DOHH2 (cell line): ENCODE data around the gene LMAN1.

ENCODE experiments used
- H3F3A ChIP-seq: fragments of 200-600 bp; sonication (generic), shearing (Covaris generic); 2 replicates; pipeline ENCODE4 v1.6.0; 2016; ENCODE audit warnings: antibody characterized with exemption, mild to moderate bottlenecking; ENCODE audit not compliant: control insufficient read depth, insufficient read depth
- H3K27ac ChIP-seq: fragments of 200-600 bp; sonication (generic); 2 replicates; pipeline ENCODE4 v1.5.1; 2014; ENCODE audit warnings: low read depth, mild to moderate bottlenecking, low read length, moderate library complexity
- H3K27me3 ChIP-seq: fragments of 200-600 bp; sonication (generic); 2 replicates; pipeline ENCODE4 v1.6.1; 2014; ENCODE audit warnings: mild to moderate bottlenecking, low read length, mixed read lengths; ENCODE audit not compliant: control insufficient read depth
- H3K36me3 ChIP-seq: fragments of 200-600 bp; sonication (generic); 2 replicates; pipeline ENCODE4 v1.6.1; 2014; ENCODE audit warnings: mild to moderate bottlenecking, low read length, moderate library complexity, mixed read lengths; ENCODE audit not compliant: control insufficient read depth
- H3K4me1 ChIP-seq: fragments of 200-600 bp; sonication (generic); 2 replicates; pipeline ENCODE4 v1.6.1; 2014; ENCODE audit warnings: mild to moderate bottlenecking, low read length, mixed read lengths; ENCODE audit not compliant: control insufficient read depth
- H3K4me2 ChIP-seq: fragments of 200-600 bp; sonication (generic); 2 replicates; pipeline ENCODE4 v1.6.0; 2014; ENCODE audit warnings: mild to moderate bottlenecking, low read length, moderate library complexity
- H3K4me3 ChIP-seq: fragments of 200-600 bp; sonication (generic); 2 replicates; pipeline ENCODE4 v1.5.1; 2014; ENCODE audit warnings: mild to moderate bottlenecking, low read length, mixed read lengths
- H3K79me2 ChIP-seq: fragments of 200-600 bp; sonication (generic); 2 replicates; pipeline ENCODE4 v1.6.1; 2014; ENCODE audit warnings: mild to moderate bottlenecking, low read length, mixed read lengths; ENCODE audit not compliant: control insufficient read depth
- H3K9me2 ChIP-seq: fragments of 200-600 bp; sonication (generic); replicated peaks from 2 replicates; pipeline ENCODE4 v1.6.1; 2014; ENCODE audit warnings: mild to moderate bottlenecking, low read length, mixed read lengths; ENCODE audit not compliant: control insufficient read depth
- H3K9me3 ChIP-seq: fragments of 200-600 bp; sonication (generic); 2 replicates; pipeline ENCODE4 v1.6.1; 2014; ENCODE audit warnings: antibody characterized with exemption, low read length, mixed read lengths; ENCODE audit not compliant: control insufficient read depth, insufficient read depth
- H4K20me1 ChIP-seq: fragments of 200-600 bp; sonication (generic); 2 replicates; pipeline ENCODE4 v1.6.0; 2014; ENCODE audit warnings: low read depth, mild to moderate bottlenecking, antibody characterized with exemption, low read length, moderate library complexity; ENCODE audit not compliant: control insufficient read depth, insufficient read depth
- EZH2phosphoT487 ChIP-seq: fragments of 200-600 bp; sonication (generic); IDR thresholded peaks from 2 replicates; pipeline ENCODE4 v1.6.1; 2017; ENCODE audit warnings: borderline replicate concordance, mild to moderate bottlenecking, antibody characterized with exemption, low read length, moderate library complexity, mixed read lengths
- TF ChIP-seq, protein P1 (sequence below): fragments of 200-600 bp; sonication (generic); IDR thresholded peaks from one replicate; pipeline ENCODE4 v1.5.1; 2014; ENCODE audit warnings: antibody characterized with exemption, mild to moderate bottlenecking, low read depth, low read length; ENCODE audit not compliant: poor library complexity, severe bottlenecking

Gene LMAN1

GRCh38 chr18:59323931-59324622, 35.0 kb downstream of the LMAN1 start:
- Histone ChIP-seq H3K9me2 (no peaks in the 10 kb centered on the region), H3K9me3 (no peaks in the 10 kb centered on the region), H3K4me1 (no peaks in the 10 kb centered on the region), H4K20me1 (no peaks in the 10 kb centered on the region), H3K27ac (no peak overlapping the region), H3K4me2 (no peak overlapping the region), H3F3A (no peaks in the 10 kb centered on the region), H3K36me3 (peaks cover 28% of the 10 kb centered on the region), H3K79me2 (no peaks in the 10 kb centered on the region), H3K27me3 (peaks cover 2% of the 10 kb centered on the region; the same call in 1 of the 2 replicates), H3K4me3 (no peak overlapping the region)
- TF ChIP-seq, protein P1, sequence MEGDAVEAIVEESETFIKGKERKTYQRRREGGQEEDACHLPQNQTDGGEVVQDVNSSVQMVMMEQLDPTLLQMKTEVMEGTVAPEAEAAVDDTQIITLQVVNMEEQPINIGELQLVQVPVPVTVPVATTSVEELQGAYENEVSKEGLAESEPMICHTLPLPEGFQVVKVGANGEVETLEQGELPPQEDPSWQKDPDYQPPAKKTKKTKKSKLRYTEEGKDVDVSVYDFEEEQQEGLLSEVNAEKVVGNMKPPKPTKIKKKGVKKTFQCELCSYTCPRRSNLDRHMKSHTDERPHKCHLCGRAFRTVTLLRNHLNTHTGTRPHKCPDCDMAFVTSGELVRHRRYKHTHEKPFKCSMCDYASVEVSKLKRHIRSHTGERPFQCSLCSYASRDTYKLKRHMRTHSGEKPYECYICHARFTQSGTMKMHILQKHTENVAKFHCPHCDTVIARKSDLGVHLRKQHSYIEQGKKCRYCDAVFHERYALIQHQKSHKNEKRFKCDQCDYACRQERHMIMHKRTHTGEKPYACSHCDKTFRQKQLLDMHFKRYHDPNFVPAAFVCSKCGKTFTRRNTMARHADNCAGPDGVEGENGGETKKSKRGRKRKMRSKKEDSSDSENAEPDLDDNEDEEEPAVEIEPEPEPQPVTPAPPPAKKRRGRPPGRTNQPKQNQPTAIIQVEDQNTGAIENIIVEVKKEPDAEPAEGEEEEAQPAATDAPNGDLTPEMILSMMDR, result no peak
- TF ChIP-seq EZH2phosphoT487, result no peak

DNA sequence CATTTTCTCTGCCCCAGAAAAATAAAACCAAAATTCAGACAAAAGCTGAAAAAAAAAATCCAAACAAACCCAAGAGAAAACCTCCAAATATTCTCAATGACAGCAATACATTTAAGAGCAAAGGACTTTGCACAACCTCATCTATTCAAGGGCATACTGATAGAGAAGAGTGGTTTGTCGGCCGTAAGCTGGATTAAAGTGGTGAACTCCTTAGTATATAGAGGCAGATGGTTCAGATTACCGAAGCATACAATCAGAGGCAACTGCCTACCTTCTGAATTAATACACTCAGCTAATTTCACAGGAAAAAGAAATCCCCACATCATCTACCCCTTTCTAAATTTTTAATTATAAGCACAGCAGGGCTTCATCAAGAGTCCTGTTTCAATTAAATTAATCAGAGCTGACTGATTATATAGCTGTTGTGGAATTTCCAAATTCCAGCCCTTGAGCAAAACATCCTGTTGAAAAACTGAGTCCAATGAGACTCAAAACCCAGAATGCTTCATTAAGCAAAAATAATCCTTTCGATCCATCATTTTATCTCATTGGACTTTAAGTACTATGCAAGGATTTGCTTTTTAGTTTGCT, 40.5 kb downstream of the LMAN1 start, which contains the start of gene CPLX4:
TSS of gene CPLX4 (minus strand) at position 190 of the 591 bp plus-strand sequence. CDS start at position 3, 187 bp downstream.
- H3K27ac ChIP-seq, result no peak within 1 kb of the TSS
- no peaks in the 10 kb centered on the region for H4K20me1 ChIP-seq
- TF ChIP-seq, protein P1, result no peak
- TF ChIP-seq EZH2phosphoT487, result no peak
- no peaks in the 10 kb centered on the region for H3K9me3 ChIP-seq
- no peaks in the 10 kb centered on the region for H3K36me3 ChIP-seq
- no peaks in the 10 kb centered on the region for H3K4me1 ChIP-seq
- H3K9me2 ChIP-seq, result no peaks in the 10 kb centered on the region
- H3F3A ChIP-seq, result no peaks in the 10 kb centered on the region
- no peak within 1 kb of the TSS for H3K4me3 ChIP-seq
- no peaks in the 10 kb centered on the region for H3K79me2 ChIP-seq
- peaks cover 21% of the 10 kb centered on the region for H3K27me3 ChIP-seq
- H3K4me2 ChIP-seq, result no peak within 1 kb of the TSS

GRCh38 chr18:59311631-59312030, 47.4 kb downstream of the LMAN1 start:
- Histone ChIP-seq H3F3A (no peaks in the 10 kb centered on the region), H3K79me2 (no peaks in the 10 kb centered on the region), H3K9me2 (no peaks in the 10 kb centered on the region), H3K4me1 (no peaks in the 10 kb centered on the region), H3K4me3 (no peak overlapping the region), H3K4me2 (no peak overlapping the region), H3K27me3 (peaks cover 13% of the 10 kb centered on the region), H3K27ac (no peak overlapping the region), H3K36me3 (no peaks in the 10 kb centered on the region), H3K9me3 (no peaks in the 10 kb centered on the region), H4K20me1 (no peaks in the 10 kb centered on the region)
- no peak for TF ChIP-seq EZH2phosphoT487
- TF ChIP-seq, protein P1, result no peak
